GM18909 (cell line): ENCODE data around the gene C14orf132.

Experiments
- ATAC-seq: cut with Tn5 transposase; IDR thresholded peaks from one replicate; pipeline ENCODE4 v1.9.1; 2021; ENCODE audit warnings: mild to moderate bottlenecking; ENCODE audit not compliant: unreplicated experiment, poor library complexity

C14orf132 gene

DNA sequence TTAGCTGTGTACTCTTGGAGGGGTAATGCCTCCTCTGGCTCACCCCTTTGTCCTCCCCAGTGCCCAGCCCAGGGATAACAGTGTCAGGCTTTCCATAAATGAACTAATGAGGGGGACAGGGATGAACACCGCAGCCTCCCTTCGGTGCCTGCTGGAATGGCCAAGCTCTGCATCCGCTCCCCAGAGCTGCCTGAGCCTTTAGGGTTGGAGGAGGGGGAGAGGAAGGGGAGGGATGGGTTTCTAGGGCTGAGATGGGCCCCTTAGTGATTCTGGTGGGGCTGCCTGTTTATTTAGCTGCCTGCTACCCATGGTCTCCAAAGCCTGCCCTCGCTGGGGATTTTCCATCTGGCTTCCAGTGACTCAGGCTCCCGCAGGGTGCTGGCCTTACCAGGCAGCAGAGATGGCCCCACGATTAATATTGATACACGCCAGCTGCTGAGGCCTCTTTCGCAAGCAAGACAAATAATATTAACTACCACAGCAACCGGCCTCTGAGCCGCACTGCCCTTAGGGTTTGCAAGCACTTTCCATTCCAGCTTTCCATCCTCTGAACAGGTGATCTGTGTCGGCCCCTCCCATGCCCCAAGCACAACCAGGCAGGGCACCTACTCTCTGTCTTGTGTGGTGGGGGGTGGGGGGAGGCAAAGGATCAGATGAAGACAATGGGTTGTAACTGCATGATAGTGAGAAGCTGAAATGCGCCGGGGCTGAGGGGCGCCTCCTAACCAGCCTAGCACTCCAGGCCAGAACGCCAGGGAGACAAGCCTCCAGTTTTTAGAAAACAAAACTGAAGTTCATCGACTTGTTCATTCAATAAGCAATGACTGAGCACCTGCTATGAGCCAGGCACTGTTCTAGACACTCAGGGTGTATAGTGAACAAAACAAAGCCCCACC, 56.7 kb downstream of the C14orf132 start:
- ATAC-seq, result no peak

DNA sequence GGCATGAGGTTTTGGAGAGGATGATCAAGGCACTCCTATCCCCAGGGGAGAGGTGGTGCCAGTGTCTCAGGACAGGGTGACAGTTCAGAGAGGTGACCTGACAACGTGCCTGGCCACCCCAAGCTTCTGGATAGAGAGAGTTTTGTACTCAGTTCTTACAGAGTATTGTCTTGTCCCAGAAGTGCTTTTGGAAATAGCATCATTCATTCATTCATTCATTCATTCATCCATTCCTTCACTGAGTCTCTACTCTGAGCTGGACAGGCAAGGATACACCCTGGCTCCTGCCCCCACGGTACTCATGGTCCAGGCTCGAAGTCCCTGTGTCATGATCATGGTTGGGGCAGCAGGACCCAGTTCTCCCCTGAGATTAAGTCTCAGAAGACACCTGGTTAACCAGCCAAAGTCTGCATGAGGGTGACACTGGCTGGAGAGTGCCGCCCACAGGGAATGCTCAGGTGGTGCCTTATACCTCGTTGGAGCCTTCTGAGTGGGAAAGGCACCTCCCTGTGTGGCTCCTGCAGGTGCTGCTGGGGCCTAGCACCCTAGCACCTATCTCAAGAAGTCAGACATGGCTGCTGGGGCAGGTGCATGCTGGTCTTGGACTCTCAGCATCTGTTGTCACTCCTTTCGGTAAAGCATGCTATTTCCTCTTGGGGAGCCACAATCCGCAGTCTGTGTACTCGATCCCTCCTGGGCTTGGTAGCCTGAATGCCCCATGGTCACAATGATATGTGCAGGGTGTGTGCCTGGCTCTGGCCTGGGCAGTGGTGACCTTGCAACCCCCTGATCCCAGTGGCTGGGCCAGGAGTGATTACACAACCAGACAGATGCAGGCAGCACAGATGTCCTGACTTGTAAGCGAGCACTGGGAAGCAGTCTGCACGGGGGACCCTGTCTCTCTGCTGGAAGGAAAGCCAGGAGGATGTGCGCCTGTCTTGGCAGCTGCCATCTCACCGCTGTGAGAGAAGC, 57.8 kb downstream of the C14orf132 start:
- ATAC-seq, result no peak

GRCh38 chr14:96097752-96098151, 58.6 kb downstream of the C14orf132 start:
- no peak for ATAC-seq

- ATAC-seq, result no peak
Measured at GRCh38 chr14:96098309-96098998, 59.3 kb downstream of the C14orf132 start.

GRCh38 chr14:96098999-96099335, 59.8 kb downstream of the C14orf132 start:
- no peak for ATAC-seq

DNA sequence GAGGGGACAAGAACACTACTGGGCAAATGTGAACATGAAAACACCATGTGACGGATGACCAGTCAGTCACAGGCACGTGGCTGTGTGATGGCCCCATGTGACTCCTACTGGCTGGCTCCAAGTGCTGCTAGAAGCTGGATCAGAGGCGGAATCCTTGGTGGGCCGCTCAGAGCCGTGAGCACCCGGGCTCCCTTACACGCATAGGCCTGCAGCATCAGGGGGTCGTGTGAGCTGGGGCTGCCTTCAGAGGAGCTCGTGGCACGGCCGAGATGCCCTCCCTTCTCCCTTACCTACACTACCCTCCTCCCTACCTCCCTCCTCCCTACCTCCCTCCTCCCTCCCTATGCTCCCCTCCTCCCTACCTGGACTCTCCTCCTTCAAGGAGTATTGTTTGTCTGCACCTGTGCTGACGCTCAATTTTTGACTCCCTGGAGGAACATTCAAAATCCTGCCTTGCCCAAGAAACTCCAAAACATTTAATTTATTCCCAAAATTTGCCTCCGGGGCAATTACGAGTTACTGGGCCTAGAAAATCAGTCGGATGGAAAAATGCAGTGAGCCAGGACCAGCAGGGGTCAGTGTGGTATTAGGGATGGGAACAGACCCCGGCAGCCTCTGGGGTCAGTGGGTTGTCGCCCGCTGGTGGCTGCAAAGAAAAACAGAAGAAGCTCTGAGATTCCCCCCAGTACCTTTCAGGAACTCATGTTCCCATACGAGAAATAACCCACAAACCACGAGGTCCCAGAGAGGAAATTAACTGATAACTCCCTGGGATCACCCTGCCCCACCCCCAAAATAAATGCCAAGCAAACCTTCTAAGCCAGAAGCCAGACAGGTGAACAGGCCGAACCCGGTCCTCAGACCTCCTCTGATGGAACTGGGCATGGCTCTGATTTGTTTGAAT, 61.3 kb downstream of the C14orf132 start:
- no peak for ATAC-seq

DNA sequence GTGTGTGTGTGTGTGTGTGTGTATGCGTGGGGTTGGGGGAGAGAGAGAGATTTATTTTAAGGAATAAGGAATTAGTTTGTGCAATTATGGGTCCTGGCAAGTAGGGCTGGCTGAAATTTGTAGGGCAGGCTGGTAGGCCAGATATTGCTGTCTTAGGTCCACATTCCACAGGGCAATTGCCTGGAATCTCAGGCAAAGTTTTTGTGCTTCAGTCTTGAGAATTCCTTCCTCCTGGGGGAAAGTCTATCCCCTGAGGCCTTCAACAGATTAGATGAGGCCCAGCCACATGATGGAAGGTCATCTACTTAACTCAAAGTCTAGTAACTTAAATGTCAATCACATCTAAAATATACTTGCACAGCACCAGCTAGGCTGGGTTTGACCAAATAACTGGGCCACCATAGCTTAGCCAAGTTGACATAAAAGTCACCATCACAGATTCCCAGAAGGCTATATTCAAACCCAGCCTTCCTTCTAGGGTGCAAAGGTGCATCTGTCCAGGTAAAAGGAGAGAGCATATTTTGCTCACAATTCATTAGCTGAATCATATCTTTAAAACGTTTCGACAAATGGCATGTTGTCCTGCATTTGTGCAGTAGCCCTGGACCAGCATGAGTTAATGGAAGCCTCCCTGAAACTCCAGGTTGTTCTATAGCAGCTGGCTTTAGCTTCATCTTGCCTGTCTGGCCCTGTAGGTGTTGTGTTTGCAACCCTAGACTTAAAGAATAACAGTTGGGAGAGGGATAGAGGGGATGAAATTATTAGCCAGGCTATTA, 63.1 kb downstream of the C14orf132 start:
- no peak for ATAC-seq

DNA sequence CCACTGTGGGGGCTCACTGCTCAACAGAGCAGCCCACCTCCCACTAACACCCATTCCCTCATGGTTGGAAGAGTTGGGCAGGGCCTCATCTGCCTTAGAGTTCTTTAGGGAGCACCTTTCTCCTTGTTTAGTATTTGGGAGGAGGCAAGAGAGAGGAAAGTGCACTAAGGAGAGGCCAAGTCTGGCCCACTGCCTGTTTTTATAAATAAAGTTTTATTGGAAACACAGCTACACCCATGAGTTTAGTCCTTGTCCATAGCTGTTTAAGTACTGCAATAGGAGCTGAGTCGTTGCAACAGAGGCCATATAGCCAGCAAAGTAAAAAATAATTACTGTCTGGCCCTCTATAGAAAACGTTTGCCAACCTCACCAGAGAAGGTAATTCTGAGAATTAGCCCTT, 63.9 kb downstream of the C14orf132 start:
- no peak for ATAC-seq

GRCh38 chr14:96103560-96104460, 64.6 kb downstream of the C14orf132 start:
- ATAC-seq, result no peak

DNA sequence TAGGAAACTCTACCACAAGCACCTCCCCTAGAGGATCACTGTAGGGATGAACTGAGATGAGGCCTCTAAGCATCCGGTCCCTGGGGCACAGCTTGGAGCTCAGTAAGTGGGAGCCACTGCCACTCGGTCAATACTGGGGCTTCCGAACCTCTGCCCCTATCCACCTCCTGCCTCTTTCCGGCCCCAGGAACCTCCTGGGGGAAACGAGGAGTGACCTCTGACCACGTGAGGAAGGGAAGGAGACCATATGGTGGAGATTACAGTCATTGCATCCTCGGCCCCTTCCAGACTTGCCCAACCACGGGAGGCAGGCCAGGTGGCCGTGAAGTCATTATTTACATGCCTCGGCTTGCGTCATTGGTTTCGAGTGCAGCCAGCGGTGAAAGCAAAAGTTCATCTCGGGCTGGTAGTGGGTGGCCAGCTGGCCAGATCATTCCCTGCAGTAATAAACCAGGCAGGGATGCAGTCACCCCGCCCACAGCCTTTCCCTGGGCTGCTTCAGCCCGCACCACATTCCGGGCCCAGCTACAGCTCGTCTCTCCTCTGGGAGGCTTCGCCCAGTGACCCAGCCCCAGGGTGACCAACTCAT, 65.4 kb downstream of the C14orf132 start:
- no peak for ATAC-seq

- no peak for ATAC-seq
Measured at GRCh38 chr14:96105089-96105925, 66.1 kb downstream of the C14orf132 start.

- no peak for ATAC-seq
Measured at GRCh38 chr14:96105926-96106441, 66.8 kb downstream of the C14orf132 start.

- no peak for ATAC-seq
Measured at GRCh38 chr14:96106891-96107290, 67.7 kb downstream of the C14orf132 start.

GRCh38 chr14:96108061-96108795, 69.1 kb downstream of the C14orf132 start:
- ATAC-seq, result no peak

GRCh38 chr14:96108911-96109310, 69.7 kb downstream of the C14orf132 start:
- no peak for ATAC-seq
